HCT116 (cell line): Measurements from ENCODE around the gene AOPEP. TPM values are rescaled to one million over a fixed set of nuclear protein-coding genes. Genes with fewer than 3 reads are reported as not detected.

Experiments
- ATAC-seq: fragments of 200-7000 bp; cut with Tn5 transposase; 2 replicates; pipeline ENCODE4 v1.9.1; 2020; ENCODE audit warnings: mild to moderate bottlenecking, moderate library complexity
- BruUV-seq: library from RNA; stranded (reverse); fragments of 400-500 nt; replicated peaks from 2 replicates; lab custom pipeline; 2021; lab: Mats Ljungman, UMichigan
- CTCF ChIA-PET: fragments of 300-600 bp; sonication (Branson Sonifier 250); formaldehyde crosslinking; loops from one replicate; lab custom pipeline; 2021; ENCODE audit warnings: antibody characterized with exemption; lab: Charles Lee
- POLR2A ChIA-PET: fragments of 300-600, 350-600 bp; sonication (Branson Sonifier 250); formaldehyde crosslinking; loops from one replicate; lab custom pipeline; 2021; ENCODE audit warnings: antibody characterized with exemption; lab: Charles Lee
- RAD21 ChIA-PET, 2 experiments: fragments of 300-600 bp; sonication (Branson Sonifier 250); formaldehyde crosslinking; loops; one replicate each; lab custom pipeline; 2023; ENCODE audit warnings: low total read pairs in 2 of 2; ENCODE audit not compliant: uncharacterized antibody in 2 of 2, unreplicated experiment in 2 of 2, low non-redundant PET in 1 of 2; lab: Charles Lee
- DNase-seq: peaks from one replicate; pipeline ENCODE4 v3.0.0-alpha.2; 2010; ENCODE audit warnings: low read depth, low spot score
- H2AFZ ChIP-seq: fragments of 200-600 bp; shearing (Covaris generic), sonication (generic); 2 replicates; pipeline ENCODE4 v1.6.1; 2017; ENCODE audit warnings: low read depth, mixed run types, mixed read lengths, antibody characterized with exemption, low read length; ENCODE audit not compliant: poor library complexity, severe bottlenecking
- H3K27ac ChIP-seq: 2 replicates; pipeline ENCODE4 v1.5.1; 2012; ENCODE audit warnings: low read depth, low read length
- H3K27me3 ChIP-seq: fragments of 200-600 bp; sonication (generic); 2 replicates; pipeline ENCODE4 v1.6.1; 2016; ENCODE audit warnings: mixed run types, low read length, mixed read lengths; ENCODE audit not compliant: insufficient read depth
- H3K36me3 ChIP-seq, 2 experiments: fragments of 200-500 bp in 1 of 2; fragments of 200-600 bp in 1 of 2; sonication (Bioruptor generic) in 1 of 2; sonication (generic) in 1 of 2; 2 replicates each; pipeline versions ENCODE4 v1.5.1 to v1.6.1; 2014 to 2016; ENCODE audit warnings: low read length in 2 of 2, inconsistent platforms in 1 of 2, mixed read lengths in 1 of 2, mixed run types in 1 of 2; ENCODE audit not compliant: insufficient read depth in 2 of 2, control insufficient read depth in 1 of 2
- H3K4me1 ChIP-seq, 2 experiments: fragments of 200-600 bp in 1 of 2; sonication (generic) in 1 of 2; 2 replicates each; pipeline versions ENCODE4 v1.5.1 to v1.6.1; 2012 to 2017; ENCODE audit warnings: low read length in 2 of 2, inconsistent platforms in 1 of 2, mild to moderate bottlenecking in 1 of 2, mixed read lengths in 1 of 2, mixed run types in 1 of 2, moderate library complexity in 1 of 2; ENCODE audit not compliant: insufficient read depth in 2 of 2, control insufficient read depth in 1 of 2
- H3K4me2 ChIP-seq: fragments of 200-600 bp; sonication (generic); 2 replicates; pipeline ENCODE4 v1.6.1; 2017; ENCODE audit warnings: mixed run types, low read length, mixed read lengths
- H3K4me3 ChIP-seq, 2 experiments: fragments of 200-600 bp in 1 of 2; sonication (generic) in 1 of 2; replicated peaks in 1 of 2; 2 replicates each; pipeline ENCODE4 v1.5.1; 2011 to 2016; ENCODE audit warnings: low read length in 2 of 2, control low read depth in 1 of 2, low read depth in 1 of 2, mild to moderate bottlenecking in 1 of 2, mixed read lengths in 1 of 2, mixed run types in 1 of 2
- H3K79me2 ChIP-seq: fragments of 200-600 bp; sonication (generic); 2 replicates; pipeline ENCODE4 v1.6.1; 2017; ENCODE audit warnings: mild to moderate bottlenecking, mixed run types, low read length, moderate library complexity, mixed read lengths; ENCODE audit not compliant: insufficient read depth
- H3K9ac ChIP-seq: fragments of 200-600 bp; sonication (generic); 2 replicates; pipeline ENCODE4 v1.6.1; 2016; ENCODE audit warnings: low read length, mixed read lengths
- H3K9me2 ChIP-seq: fragments of 200-600 bp; sonication (generic), shearing (Covaris generic); 2 replicates; pipeline ENCODE4 v1.6.1; 2017; ENCODE audit warnings: mixed run types, mild to moderate bottlenecking, moderate library complexity; ENCODE audit not compliant: insufficient read depth
- H3K9me3 ChIP-seq, 2 experiments: fragments of 200-500 bp in 1 of 2; fragments of 200-600 bp in 1 of 2; sonication (Bioruptor generic) in 1 of 2; sonication (generic) in 1 of 2; 2 replicates each; pipeline ENCODE4 v1.6.1; 2014 to 2017; ENCODE audit warnings: low read length in 2 of 2, mixed read lengths in 2 of 2, inconsistent platforms in 1 of 2, low read depth in 1 of 2, mild to moderate bottlenecking in 1 of 2, mixed run types in 1 of 2, moderate library complexity in 1 of 2; ENCODE audit not compliant: control insufficient read depth in 1 of 2, insufficient read depth in 1 of 2
- H4K20me1 ChIP-seq: fragments of 200-600 bp; sonication (generic), shearing (Covaris generic); 2 replicates; pipeline ENCODE4 v1.6.1; 2017; ENCODE audit warnings: mixed run types, mild to moderate bottlenecking, moderate library complexity; ENCODE audit not compliant: insufficient read depth
- ATF3 ChIP-seq: IDR thresholded peaks from 2 replicates; pipeline ENCODE4 v1.6.1; 2012
- CEBPB ChIP-seq: IDR thresholded peaks from 2 replicates; pipeline ENCODE4 v1.6.1; 2012; ENCODE audit warnings: low read depth
- EGR1 ChIP-seq: IDR thresholded peaks from 2 replicates; pipeline ENCODE4 v1.6.1; 2012; ENCODE audit warnings: low read depth
- ELF1 ChIP-seq: IDR thresholded peaks from 2 replicates; pipeline ENCODE4 v1.6.1; 2012; ENCODE audit warnings: low read depth, borderline replicate concordance
- EZH2phosphoT487 ChIP-seq: fragments of 200-600 bp; IDR thresholded peaks from 2 replicates; pipeline ENCODE4 v1.6.1; 2018; ENCODE audit warnings: antibody characterized with exemption, borderline replicate concordance
- FOSL1 ChIP-seq: IDR thresholded peaks from 2 replicates; pipeline ENCODE4 v1.6.1; 2012; ENCODE audit warnings: low read depth
- MAX ChIP-seq: IDR thresholded peaks from 2 replicates; pipeline ENCODE4 v1.6.1; 2012
- POLR2A ChIP-seq: IDR thresholded peaks from 2 replicates; pipeline ENCODE4 v1.7.0; 2011; ENCODE audit warnings: borderline replicate concordance; ENCODE audit not compliant: insufficient read depth, insufficient read length; ENCODE audit errors: extremely low read depth
- POLR2AphosphoS5 ChIP-seq: IDR thresholded peaks from 2 replicates; pipeline ENCODE4 v1.6.1; 2011; ENCODE audit warnings: mild to moderate bottlenecking, low read depth, low read length, moderate library complexity
- RAD21 ChIP-seq: IDR thresholded peaks from 2 replicates; pipeline ENCODE4 v1.6.1; 2012; ENCODE audit warnings: low read depth, mild to moderate bottlenecking
- REST ChIP-seq: IDR thresholded peaks from 2 replicates; pipeline ENCODE4 v1.6.1; 2012; ENCODE audit warnings: low read depth
- SIN3A ChIP-seq: IDR thresholded peaks from 2 replicates; pipeline ENCODE4 v1.6.1; 2012; ENCODE audit warnings: low read depth
- SP1 ChIP-seq: IDR thresholded peaks from 2 replicates; pipeline ENCODE4 v1.6.1; 2012; ENCODE audit warnings: low read depth
- TCF7L2 ChIP-seq: IDR thresholded peaks from 2 replicates; pipeline ENCODE4 v1.7.0; 2011; ENCODE audit warnings: borderline replicate concordance, inconsistent platforms; ENCODE audit not compliant: insufficient read depth, insufficient read length; ENCODE audit errors: extremely low read depth
- YY1 ChIP-seq: IDR thresholded peaks from 2 replicates; pipeline ENCODE4 v1.6.1; 2011; ENCODE audit warnings: low read length, low read depth, moderate library complexity, mild to moderate bottlenecking; ENCODE audit not compliant: insufficient replicate concordance; ENCODE audit errors: extremely low read depth
- ZFX ChIP-seq: fragments of 450-650 bp; IDR thresholded peaks from 2 replicates; pipeline ENCODE4 v1.6.1; 2017
- ZNF274 ChIP-seq: fragments of 200-500 bp; sonication (Bioruptor generic); IDR thresholded peaks from 2 replicates; pipeline ENCODE4 v1.6.1; 2014; ENCODE audit warnings: mild to moderate bottlenecking, low read depth, low read length, inconsistent platforms
- intact Hi-C: fragments of 100-400 bp; cut with micrococcal nuclease; formaldehyde crosslinking; loops from 2 replicates; pipeline ENCODE4 v1.10.0; 2022
- total RNA-seq: library from RNA; stranded (reverse); gene quantifications from one replicate; pipeline ENCODE4 v1.2.1, GENCODE V29; 2021; ENCODE audit not compliant: unreplicated experiment

AOPEP gene
- total RNA-seq, 1 experiment from 2014 or later: 15.1 TPM

- intact Hi-C loops: no loop called here
- Histone ChIP-seq H3K27me3 (no peaks in the 10 kb centered on the region), H3K9ac (no peak overlapping the region), H3K27ac (no peak overlapping the region), H3K4me1 (peaks cover 0 to 8% of the 10 kb centered on the region in 2 experiments; a peak in 2 of 4 replicates), H3K9me2 (no peaks in the 10 kb centered on the region), H3K4me3 (no peak overlapping the region), H3K36me3 (no peaks in the 10 kb centered on the region), H3K79me2 (no peaks in the 10 kb centered on the region), H2AFZ (no peak overlapping the region), H3K4me2 (no peak overlapping the region), H3K9me3 (no peaks in the 10 kb centered on the region), H4K20me1 (no peaks in the 10 kb centered on the region)
- POLR2A ChIA-PET: no interaction called here
- TF ChIP-seq ZFX (no peak), ELF1 (no peak), POLR2AphosphoS5 (no peak)
- CTCF ChIA-PET: no interaction called here
- RAD21 ChIA-PET: no interaction called here
- no peak for ATAC-seq
- no peak for DNase-seq
- BruUV-seq: no TSS peak
Measured at GRCh38 chr9:94825611-94825958, 99.1 kb downstream of the AOPEP start.

GRCh38 chr9:94826044-94826443, 99.5 kb downstream of the AOPEP start:
- Histone ChIP-seq H3K79me2 (no peaks in the 10 kb centered on the region), H3K9me3 (no peaks in the 10 kb centered on the region), H3K4me2 (no peak overlapping the region), H2AFZ (no peak overlapping the region), H3K4me3 (no peak overlapping the region), H3K9me2 (no peaks in the 10 kb centered on the region), H3K27me3 (no peaks in the 10 kb centered on the region), H3K9ac (no peak overlapping the region), H4K20me1 (no peaks in the 10 kb centered on the region), H3K27ac (no peak overlapping the region), H3K36me3 (no peaks in the 10 kb centered on the region), H3K4me1 (peaks cover 0 to 8% of the 10 kb centered on the region in 2 experiments; a peak in 2 of 4 replicates)
- DNase-seq: no peak
- TF ChIP-seq REST (no peak), YY1 (no peak), ATF3 (no peak), CEBPB (no peak), ZNF274 (no peak), EZH2phosphoT487 (no peak), MAX (no peak), ELF1 (no peak), POLR2A (no peak), EGR1 (no peak), POLR2AphosphoS5 (no peak), FOSL1 (no peak), RAD21 (no peak), SIN3A (no peak), TCF7L2 (no peak), SP1 (no peak)
- ChIA-PET POLR2A (no interaction called here), RAD21 (no interaction called here), CTCF (no interaction called here)
- BruUV-seq: no TSS peak
- intact Hi-C loops: no loop called here
- no peak for ATAC-seq
